ENCODE measurements around the gene KY.

The KY gene

DNA sequence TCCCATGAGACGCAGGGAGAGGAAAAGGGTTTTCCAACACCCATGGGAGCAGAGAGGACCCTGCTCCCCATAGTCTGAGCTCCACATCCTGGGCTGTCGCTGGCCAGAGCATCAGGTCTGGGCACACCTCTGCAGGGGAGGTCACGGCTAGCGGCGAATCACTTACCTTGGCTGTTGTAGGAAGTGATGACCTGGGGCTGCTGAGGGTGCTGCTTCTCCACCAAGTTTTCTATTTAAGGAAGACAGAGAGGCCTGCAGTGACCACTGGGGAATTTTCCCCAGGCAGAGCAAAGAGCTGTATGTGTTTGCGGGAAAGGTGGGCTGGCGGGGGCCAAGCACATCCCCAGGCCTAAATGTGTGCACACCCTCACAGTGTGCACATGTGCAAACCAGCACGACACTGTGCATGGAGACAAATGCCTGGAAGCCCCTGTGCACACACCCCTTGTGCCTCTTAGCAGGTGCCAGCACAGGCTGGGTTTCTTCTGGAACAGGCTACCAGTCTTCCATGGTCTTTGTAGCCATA, 7.6 kb downstream of the KY start:
- DNase-seq, result no peak

DNA sequence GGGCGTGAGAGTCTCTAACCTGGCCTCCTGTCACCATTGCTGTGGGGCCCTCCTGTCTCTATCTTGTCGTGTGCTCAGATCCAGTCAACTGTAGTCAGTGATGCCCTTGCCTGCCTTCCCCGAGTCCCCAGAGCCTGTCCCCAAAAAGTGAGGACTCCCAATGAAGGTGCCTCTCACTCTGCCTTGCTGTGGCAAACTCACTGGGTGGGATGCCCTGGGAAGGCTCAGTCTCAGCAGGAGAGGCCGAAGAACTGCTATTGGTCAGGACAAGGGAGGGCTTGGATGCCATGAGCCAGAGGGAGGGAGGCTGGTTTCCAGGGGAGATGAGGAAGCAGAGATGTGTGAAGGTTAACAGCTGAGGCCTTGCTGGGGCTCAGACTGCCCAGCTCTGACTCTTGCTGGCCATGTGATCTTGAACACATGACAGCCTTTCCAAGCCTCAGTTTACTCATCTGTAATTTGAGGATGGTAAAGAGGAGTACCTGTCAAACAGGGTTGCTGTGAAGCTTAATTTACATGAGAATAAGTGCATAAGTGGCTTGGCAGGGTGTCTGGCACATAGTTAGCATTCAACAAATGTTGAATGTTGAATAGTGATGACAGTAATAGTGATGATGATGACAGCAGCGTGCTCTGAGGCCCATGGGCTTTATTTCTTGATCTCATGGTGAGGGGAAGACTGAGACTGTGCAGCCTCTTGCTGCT, 8.2 kb downstream of the KY start:
- DNase-seq, result no peak

DNA sequence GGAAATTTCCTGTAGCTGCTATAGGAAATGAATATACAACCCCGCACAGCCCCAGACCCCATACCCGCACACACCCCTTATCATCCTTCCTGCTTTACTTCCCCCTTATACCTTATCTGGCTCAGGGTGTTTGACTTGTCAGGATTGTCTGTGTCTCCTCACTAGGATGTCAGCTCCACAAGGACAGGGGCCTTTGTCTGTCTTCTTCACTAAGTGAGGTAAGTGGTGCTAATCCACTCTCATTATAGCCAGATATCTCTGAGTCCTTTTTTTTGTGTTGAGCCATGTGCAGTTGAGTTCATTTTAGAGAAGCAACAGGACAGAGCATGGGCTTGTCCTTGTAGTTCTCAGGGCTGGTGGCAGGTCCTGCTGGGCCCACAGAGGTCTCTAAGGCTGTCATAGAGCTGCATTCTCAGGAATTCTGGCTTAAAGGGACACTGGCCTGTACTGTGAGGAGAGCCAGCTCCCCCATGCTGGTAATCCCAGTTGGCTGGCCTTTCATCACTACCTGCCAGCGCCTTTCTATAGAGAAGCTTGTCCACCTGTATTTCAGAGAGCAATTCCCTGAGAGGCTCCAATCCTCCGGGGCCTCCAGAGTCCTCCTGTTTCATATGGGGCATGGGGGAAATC, 9.0 kb downstream of the KY start:
- DNase-seq, result no peak

DNA sequence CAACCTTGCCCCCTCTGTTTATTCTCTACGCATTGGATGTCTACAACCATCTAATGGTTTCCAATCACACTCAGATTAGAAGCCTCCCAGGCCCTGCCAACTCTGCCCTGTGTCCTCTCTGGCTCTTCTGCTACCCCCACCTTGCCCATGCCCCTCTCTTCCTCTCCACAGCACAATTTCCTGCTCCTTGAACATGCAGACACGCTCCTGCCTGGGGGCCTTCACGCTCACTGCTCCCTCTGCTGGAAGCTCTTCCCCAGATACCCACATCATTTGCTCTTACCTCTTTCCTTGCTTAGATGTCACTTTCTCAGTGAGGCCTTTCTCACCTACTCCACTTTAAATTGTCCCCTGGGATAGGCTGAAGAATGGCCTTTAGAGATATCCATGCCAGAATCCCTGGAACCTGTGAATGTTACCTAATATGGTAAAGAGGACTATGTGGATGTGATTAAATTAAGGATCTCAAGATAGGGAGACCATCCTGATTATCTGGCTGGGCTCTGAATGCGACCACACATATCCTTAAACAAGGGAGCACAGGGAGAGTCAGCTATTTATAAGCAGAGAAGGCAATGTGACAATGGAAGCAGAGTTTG, 9.9 kb downstream of the KY start:
- peak; percentile 80 to 87 for DNase-seq

GRCh38 chr3:134640378-134640777, 10.4 kb downstream of the KY start:
- no peak for DNase-seq

GRCh38 chr3:134638385-134639030, 12.3 kb downstream of the KY start:
- DNase-seq, result no peak

GRCh38 chr3:134636406-134636805, 14.4 kb downstream of the KY start:
- DNase-seq, result no peak

DNA sequence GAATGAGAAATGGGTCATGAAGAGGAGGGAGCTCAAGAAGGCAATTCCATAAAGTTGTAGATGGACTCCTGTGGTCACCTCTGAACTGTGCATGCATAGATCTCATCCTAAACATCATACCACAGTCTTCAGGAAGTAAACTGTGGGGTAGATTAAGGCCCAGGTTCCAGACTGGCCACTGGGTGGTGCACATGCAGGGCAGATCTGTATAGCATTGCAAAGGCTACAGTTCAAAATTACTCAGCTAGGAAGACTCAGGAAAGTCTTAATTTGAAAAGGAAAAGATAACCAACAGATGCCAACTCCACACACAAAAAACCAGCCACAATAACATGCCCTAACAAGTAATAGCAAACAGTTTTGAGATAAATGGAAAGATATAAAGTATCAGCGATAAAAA, 20.3 kb downstream of the KY start:
- peak; percentile 28 to 40 for DNase-seq

DNA sequence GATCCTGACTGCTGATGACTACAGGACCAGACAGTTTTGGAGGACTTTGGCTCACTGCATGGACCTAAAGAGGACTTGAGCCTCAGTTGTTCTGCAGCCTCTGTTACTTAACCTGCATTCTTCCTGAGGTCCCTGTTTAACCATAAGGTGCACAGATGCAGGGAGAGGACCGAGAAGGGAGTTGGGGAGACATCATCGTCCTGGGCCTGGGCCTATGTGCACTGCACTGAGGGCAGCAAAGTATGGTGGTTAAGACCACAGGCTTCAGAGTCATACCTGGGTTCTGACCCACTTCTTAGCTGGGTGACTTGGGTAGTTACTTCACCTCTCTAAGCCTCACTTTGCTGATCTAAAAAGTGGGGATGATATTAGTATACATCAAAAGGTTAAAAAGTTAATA, 21.9 kb downstream of the KY start:
- no peak for DNase-seq

DNA sequence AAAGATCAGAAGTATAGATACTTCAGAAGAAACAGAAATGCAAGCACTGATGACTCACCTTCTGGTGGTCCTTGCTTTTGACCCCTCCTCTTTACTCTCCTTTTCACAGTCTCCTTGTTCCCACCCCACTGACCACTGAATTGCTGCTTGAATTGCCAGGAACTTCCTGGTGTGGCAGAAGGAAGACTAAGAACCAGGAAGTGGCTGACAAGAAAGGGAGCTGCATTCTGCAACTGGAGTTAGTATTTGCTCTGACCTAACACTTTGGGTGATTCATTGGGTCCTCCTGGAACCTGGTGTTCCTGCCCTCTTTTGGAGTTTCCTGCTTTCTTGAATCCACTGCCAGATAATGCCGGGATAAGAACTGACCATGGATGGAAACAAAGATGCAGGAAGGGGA, 23.0 kb downstream of the KY start:
- peak; percentile 57 to 67 for DNase-seq

DNA sequence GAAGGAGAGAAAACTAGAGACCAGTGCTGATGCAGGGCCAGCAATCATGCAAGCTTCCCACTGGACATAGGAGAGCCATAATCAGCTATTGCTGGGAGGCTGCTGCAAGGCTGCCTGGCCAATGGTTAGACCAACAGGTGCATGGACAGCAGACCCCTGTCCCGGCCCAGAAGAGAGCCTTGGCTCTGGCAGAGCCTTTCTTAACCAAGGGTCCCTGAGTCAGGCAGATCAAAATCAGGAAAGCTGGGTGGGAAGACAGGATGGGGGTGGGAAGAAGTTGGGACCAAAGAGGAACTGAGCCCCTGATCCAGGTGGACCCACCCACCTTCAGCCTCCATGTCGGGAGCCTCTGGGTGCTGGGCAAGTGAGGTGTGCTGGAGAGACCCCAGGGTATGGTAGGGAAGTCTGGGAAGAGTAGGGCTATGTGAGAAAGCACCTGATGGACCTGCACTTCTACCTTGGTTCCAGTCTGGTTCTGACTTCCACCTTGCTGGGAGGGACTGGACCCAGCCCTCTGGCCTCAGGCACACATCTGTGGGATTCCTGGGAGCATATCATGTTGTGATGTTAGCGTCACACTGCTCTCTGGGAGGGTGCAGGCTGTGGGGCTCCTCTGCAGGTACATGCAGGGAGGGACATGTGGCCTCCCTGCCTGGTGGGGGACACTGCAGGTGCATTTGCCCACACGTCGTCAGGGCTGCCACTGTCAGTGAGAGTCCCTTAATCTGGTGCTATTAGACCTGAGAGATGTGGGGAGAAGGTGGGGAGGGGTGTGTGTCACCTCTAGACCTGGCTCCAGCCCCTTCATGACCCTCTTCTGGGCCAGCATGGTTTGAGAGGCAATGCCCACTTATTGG, 24.7 kb downstream of the KY start:
- DNase-seq, result no peak

DNA sequence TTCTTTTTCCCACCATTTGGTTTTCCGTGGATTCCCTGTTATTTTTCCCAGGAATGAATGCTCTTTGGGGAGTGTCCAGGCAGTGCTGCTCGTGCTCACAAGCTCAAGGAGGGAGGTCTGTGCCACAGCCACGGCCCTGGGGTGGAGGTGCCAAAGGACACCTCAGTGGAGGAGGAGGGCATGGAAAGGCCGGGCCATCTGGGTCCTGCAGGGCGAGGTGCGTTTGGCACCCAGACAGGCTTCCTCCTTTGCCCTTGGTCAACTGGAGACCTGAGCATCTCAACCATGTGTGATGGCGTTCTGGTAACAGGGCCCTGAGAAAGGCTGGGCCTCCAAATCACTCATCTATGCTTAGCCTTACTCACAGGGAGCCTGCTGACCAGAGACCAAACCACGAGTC, 25.4 kb downstream of the KY start:
- DNase-seq, result no peak

DNA sequence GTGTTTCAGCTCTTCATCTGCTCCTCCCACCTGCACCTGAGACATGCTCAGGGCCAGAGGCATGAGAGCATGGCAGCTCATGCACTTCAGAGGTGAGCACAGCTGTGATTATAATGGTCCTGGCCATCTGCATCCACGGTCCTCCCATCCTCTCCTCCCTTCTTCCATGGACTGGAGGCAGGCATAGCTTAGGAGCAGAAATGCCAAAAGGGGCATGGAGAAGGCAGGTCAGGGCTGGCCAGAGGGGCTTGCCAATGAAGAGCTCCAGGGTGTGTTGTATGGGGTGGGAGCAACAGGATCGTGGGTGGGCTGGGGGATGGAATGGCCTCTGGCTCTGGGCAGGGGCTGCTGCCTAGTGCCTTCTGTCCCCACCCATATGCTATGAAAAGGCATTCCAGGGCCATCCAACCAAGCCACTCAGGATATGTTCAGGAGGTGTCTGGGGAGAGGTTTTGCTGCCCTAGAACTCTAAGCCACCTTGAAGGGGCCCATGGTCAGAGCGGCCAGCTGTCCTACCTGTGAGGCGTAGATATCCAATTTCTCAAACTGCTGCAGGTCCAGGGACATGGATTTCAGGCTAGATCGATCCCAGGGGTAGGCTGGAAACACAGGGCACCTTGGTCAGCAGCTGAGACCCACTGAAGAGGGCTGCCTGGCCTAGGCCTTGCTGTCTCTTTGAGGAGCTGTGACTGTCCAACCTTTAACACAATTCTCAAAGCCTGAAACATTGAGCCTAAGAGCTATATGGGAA, 26.1 kb downstream of the KY start:
- DNase-seq, result no peak

- DNase-seq, result no peak
These were observed 27.1 kb downstream of the KY start for GRCh38 chr3:134623615-134624245.

DNA sequence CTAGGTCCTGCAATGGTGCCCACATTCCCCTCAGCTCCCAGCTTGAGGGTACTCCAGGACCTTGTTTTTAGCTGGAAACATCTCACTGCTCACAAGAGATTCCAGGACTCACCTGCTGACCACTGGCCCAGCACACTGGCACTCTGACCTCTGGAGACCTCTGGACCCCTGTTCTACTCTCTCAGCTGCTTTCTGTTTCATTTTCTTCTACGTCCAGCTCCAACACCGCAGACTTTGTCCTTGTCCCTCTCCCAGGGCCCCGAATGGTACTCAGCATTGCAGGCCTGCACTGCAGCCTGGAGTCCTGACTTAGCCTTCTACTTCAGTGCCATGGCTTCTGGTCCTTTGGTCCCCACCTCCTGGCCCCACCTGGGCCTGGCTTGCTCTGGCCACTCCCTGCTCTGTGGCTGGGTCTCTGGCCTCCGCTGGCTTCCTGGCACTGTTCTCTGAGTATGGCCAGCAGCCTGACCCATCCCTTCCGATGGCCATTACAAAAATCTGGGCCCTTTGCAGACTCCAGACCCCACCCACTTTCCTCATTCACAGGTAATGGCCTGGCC, 27.9 kb downstream of the KY start:
- no peak for DNase-seq

GRCh38 chr3:134621854-134622253, 29.0 kb downstream of the KY start:
- peak; percentile 33 to 44 for DNase-seq

DNA sequence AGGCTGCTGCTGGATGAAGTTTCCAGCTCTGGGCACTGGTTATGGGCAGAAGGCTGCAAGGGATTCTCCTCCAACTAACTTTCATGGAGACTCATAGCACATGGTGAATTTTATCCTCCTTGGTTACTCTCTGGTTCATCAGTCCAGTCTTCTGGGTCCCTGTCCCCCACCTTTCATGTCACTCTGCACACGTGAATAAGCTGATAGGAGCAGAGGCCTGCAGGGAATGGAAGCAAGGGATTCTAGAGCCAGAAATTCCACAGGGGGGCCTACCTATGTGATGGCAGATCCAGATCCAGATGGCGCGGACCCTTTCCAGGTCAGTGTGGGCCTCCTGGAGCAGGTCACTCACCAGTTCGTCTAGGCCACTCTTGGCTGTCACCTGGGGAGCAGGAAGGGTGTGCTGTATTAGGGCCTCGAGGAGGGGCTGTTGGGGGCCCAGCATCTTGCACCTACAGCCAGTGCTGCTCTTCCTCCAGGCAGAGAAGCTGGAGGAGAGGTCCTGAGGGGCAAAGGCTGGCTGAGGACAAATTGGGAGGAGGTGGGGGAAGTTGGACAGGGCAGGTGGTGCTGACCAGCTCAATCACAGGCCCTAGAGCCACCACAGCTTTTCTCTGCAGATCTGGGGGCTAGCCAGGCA, 30.2 kb downstream of the KY start:
- no peak for DNase-seq

DNA sequence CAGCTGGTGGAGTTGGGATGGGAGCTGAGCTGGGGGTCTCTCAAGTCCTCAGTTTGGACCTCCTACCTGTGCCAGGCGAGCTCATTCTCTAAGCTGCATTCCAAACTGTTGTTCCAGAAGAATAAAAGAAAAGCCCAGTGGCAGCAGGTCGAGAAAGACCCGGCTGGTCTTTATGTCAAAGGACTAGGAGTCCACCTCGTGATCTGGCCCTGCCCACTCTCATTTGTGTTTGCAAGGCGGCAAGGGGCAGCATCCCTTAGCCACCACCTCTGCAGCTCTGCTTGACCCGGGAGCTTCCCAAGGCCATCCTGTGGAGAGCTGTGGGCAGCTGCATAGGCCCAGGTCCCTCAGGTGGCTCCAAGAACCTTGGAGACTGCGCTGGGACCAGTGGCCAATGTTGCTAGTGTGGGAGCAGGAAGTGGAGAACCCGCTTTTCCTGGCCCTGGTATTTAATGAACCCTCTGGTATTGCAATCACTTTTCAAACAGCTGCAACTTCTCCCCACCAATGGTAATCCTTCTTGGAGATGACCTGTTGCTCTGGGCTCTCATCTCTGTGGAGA, 30.9 kb downstream of the KY start:
- no peak for DNase-seq

DNA sequence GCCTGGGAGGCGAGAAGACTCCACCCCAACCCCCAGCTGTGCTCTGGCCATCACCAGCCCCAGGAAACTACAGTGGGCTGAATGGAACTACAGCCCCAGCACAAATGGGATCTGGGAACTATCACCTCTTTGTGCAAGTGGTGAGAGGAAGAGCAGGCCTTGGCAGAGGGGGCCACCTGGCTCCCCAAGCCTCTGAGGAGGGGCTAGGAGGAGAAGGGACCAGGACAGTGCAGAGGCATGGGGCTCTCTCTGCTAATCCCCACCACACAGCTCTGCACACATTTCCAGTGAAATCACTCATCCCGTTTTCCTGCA, 31.6 kb downstream of the KY start:
- DNase-seq, result no peak

GRCh38 chr3:134618478-134619300, 32.1 kb downstream of the KY start:
- no peak for DNase-seq
